HepG2 (cell line): Measurements from ENCODE around the gene SCAF4. TPM values are rescaled to one million over a fixed set of nuclear protein-coding genes. Genes with fewer than 3 reads are reported as not detected.

Experiments used
- ATAC-seq: fragments of 200-7000 bp; cut with Tn5 transposase; 3 replicates; pipeline ENCODE4 v1.9.1; 2020; ENCODE audit warnings: mild to moderate bottlenecking, moderate library complexity
- BruUV-seq: library from RNA; stranded (reverse); fragments of 400-500 nt; replicated peaks from 2 replicates; lab custom pipeline; 2021; lab: Mats Ljungman, UMichigan
- CTCF ChIA-PET: fragments of 300-600 bp; formaldehyde crosslinking; extraction: SDS; loops from one replicate; lab custom pipeline; 2021; ENCODE audit warnings: low total read pairs, inconsistent platforms, low intra/inter-chr PET ratio; lab: Yijun Ruan, JAX
- POLR2A ChIA-PET: fragments of 350-600 bp; sonication (Branson Sonifier 250); formaldehyde crosslinking; loops from one replicate; lab custom pipeline; 2020; ENCODE audit warnings: antibody characterized with exemption, inconsistent platforms; lab: Yijun Ruan, JAX
- DNase-seq: peaks from one replicate; pipeline ENCODE4 v3.0.0-alpha.2; 2015; ENCODE audit warnings: low spot score
- FAIRE-seq: peaks from 3 replicates; lab custom pipeline; 2011; peaks lifted over from hg19 to GRCh38; lab: Jason Lieb, UNC
- H2AFZ ChIP-seq: one replicate; pipeline ENCODE4 v1.6.1; 2011; ENCODE audit warnings: low read length, inconsistent platforms
- H3K27ac ChIP-seq: fragments of 300-600 bp; 3 replicates; pipeline ENCODE4 v1.8.0; 2011; ENCODE audit warnings: mixed run types, mild to moderate bottlenecking, mixed read lengths, low read length, inconsistent platforms; ENCODE audit not compliant: insufficient read depth; ENCODE audit errors: extremely low read length
- H3K27me3 ChIP-seq, 2 experiments: fragments of 200-600 bp in 1 of 2; 2 replicates in 1 of 2; 3 replicates in 1 of 2; pipeline versions ENCODE4 v1.6.0 to v1.8.0; 2011; ENCODE audit warnings: low read length in 2 of 2, mild to moderate bottlenecking in 2 of 2, moderate library complexity in 2 of 2, inconsistent platforms in 1 of 2; ENCODE audit not compliant: insufficient read depth in 2 of 2, control insufficient read depth in 1 of 2
- H3K36me3 ChIP-seq, 2 experiments: fragments of 200-600 bp in 1 of 2; replicated peaks in 1 of 2; 2 replicates in 1 of 2; 3 replicates in 1 of 2; pipeline versions ENCODE4 v1.5.1 to v1.8.0; 2011; ENCODE audit warnings: low read length in 2 of 2, inconsistent platforms in 1 of 2; ENCODE audit not compliant: insufficient read depth in 2 of 2, control insufficient read depth in 1 of 2
- H3K4me1 ChIP-seq: 2 replicates; pipeline ENCODE4 v1.5.1; 2012; ENCODE audit warnings: low read length, inconsistent platforms; ENCODE audit not compliant: insufficient read depth
- H3K4me2 ChIP-seq: 2 replicates; pipeline ENCODE4 v1.6.0; 2011; ENCODE audit warnings: low read depth, low read length, inconsistent platforms
- H3K4me3 ChIP-seq, 3 experiments: fragments of 200-600 bp in 1 of 3; sonication (generic), shearing (Covaris generic) in 1 of 3; replicated peaks in 1 of 3; 2 replicates each; pipeline ENCODE4 v1.5.1; 2011 to 2016; ENCODE audit warnings: low read length in 3 of 3, inconsistent platforms in 2 of 3, low read depth in 2 of 3, mild to moderate bottlenecking in 2 of 3, control low read depth in 1 of 3, mixed read lengths in 1 of 3; ENCODE audit not compliant: insufficient read depth in 1 of 3
- H3K79me2 ChIP-seq: one replicate; pipeline ENCODE4 v1.6.1; 2011; ENCODE audit warnings: low read length, inconsistent platforms; ENCODE audit not compliant: insufficient read depth
- H3K9ac ChIP-seq: 2 replicates; pipeline ENCODE4 v1.6.0; 2011; ENCODE audit warnings: mild to moderate bottlenecking, low read depth, low read length, inconsistent platforms; ENCODE audit not compliant: insufficient read depth
- H3K9me3 ChIP-seq: 2 replicates; pipeline ENCODE4 v1.5.1; 2012; ENCODE audit warnings: mild to moderate bottlenecking, low read length
- H4K20me1 ChIP-seq: 2 replicates; pipeline ENCODE4 v1.6.0; 2011; ENCODE audit warnings: inconsistent platforms, mild to moderate bottlenecking, low read length, moderate library complexity; ENCODE audit not compliant: insufficient read depth
- KLF13 ChIP-seq: sonication (generic); formaldehyde crosslinking; IDR thresholded peaks from 2 replicates; pipeline ENCODE4 v1.4.0; 2020; ENCODE audit warnings: mild to moderate bottlenecking, missing genetic modification reagents
- MTF2 ChIP-seq: sonication (generic); formaldehyde crosslinking; IDR thresholded peaks from 2 replicates; pipeline ENCODE4 v1.5.0; 2020; ENCODE audit warnings: missing genetic modification reagents, borderline replicate concordance
- PRDM4 ChIP-seq: sonication (generic); formaldehyde crosslinking; IDR thresholded peaks from 2 replicates; pipeline ENCODE4 v1.9.0; 2021; ENCODE audit warnings: missing genetic modification reagents, borderline replicate concordance
- SRSF1 ChIP-seq: fragments of 200-400 bp; formaldehyde crosslinking; optimal IDR thresholded peaks from 2 replicates; pipeline ENCODE3; 2017; ENCODE audit warnings: mild to moderate bottlenecking, low read depth, low read length, moderate library complexity
- TOPORS ChIP-seq: sonication (generic); formaldehyde crosslinking; IDR thresholded peaks from 2 replicates; pipeline ENCODE4 v1.8.0; 2023; ENCODE audit warnings: mild to moderate bottlenecking, missing genetic modification reagents
- ZNF317 ChIP-seq: sonication (generic); formaldehyde crosslinking; IDR thresholded peaks from 2 replicates; pipeline ENCODE4 v1.5.0; 2020; ENCODE audit warnings: mild to moderate bottlenecking, missing genetic modification reagents
- ZNF468 ChIP-seq: sonication (generic); formaldehyde crosslinking; IDR thresholded peaks from 2 replicates; pipeline ENCODE4 v1.8.0; 2022; ENCODE audit warnings: mild to moderate bottlenecking, moderate library complexity, missing genetic modification reagents
- ZNF772 ChIP-seq: sonication (generic); formaldehyde crosslinking; IDR thresholded peaks from 2 replicates; pipeline ENCODE4 v1.5.0; 2020; ENCODE audit warnings: mild to moderate bottlenecking, missing genetic modification reagents
- WGBS: methylation state at CpG from one replicate; pipeline ENCODE4 v1.1.6; 2017; ENCODE audit warnings: low lambda C conversion rate; 5-methylcytosine and 5-hydroxymethylcytosine counted together
- in situ Hi-C: cut with HindIII; loops from 2 replicates; pipeline ENCODE4 v1.10.0; 2017; ENCODE audit warnings: low pct_unique_long_range_greater_than_20kb; ENCODE audit not compliant: extremely low pct_ligation_motif_present
- intact Hi-C: fragments of 100-400 bp; cut with micrococcal nuclease; formaldehyde crosslinking; loops from one replicate; pipeline ENCODE4 v1.10.0; 2022; ENCODE audit not compliant: unreplicated experiment
- polyA plus RNA-seq, 8 experiments: library from polyadenylated mRNA; depleted of rRNA in 3 of 8; stranded (reverse) in 7 of 8; unstranded in 1 of 8; fragments of >200 nt; fragmentation: Illumina TruSeq in 4 of 8; extraction: Trizol in 4 of 8; gene quantifications; 2 replicates each; pipeline versions ENCODE4 v1.2.1 to v1.2.3, GENCODE V29; 2011 to 2016; ENCODE audit warnings: low read depth in 4 of 8, missing spikeins in 1 of 8, mixed read lengths in 1 of 8; ENCODE audit not compliant: insufficient read depth in 1 of 8
- total RNA-seq, 5 experiments: library from RNA; depleted of rRNA; stranded (reverse); fragments of >200 nt; fragmentation: Illumina TruSeq; extraction: Trizol; gene quantifications; 2 replicates each; pipeline ENCODE4 v1.2.3, GENCODE V29; 2016; ENCODE audit warnings: low read depth in 1 of 5

SCAF4 gene
- total and polyA plus RNA-seq, 2 of the 13 experiments (the other 11 are each of a cell fraction or from before 2014, with no cell fraction given): 9.1 to 11.5 TPM

GRCh38 chr21:31654340-31654739 lies 77.6 kb downstream of the SCAF4 start:
- H3K79me2 ChIP-seq: no peaks in the 10 kb centered on the region
- no peak overlapping the region for H3K9ac ChIP-seq
- no peaks in the 10 kb centered on the region for H3K27me3 ChIP-seq
- no peak for TF ChIP-seq MTF2 (CRISPR knock-in tag)
- no peak for TF ChIP-seq ZNF468 (CRISPR knock-in tag)
- TF ChIP-seq ZNF772: no peak
- no peak for TF ChIP-seq KLF13 (CRISPR knock-in tag)
- no peak for TF ChIP-seq TOPORS (CRISPR knock-in tag)
- no peak for TF ChIP-seq ZNF317 (CRISPR knock-in tag)
- no peak for TF ChIP-seq SRSF1
- TF ChIP-seq PRDM4: no peak
- H4K20me1 ChIP-seq: no peaks in the 10 kb centered on the region
- intact Hi-C loops (no loop called here), in situ Hi-C loops (no loop called here)
- CTCF ChIA-PET: no interaction called here
- no peak overlapping the region for H3K4me2 ChIP-seq
- DNase-seq: no peak
- H3K9me3 ChIP-seq: no peaks in the 10 kb centered on the region
- peaks cover 32% of the 10 kb centered on the region for H3K4me1 ChIP-seq
- no peak overlapping the region for H3K4me3 ChIP-seq
- WGBS: no CpG with 5 or more reads among the region's 20 CpGs
- H3K27ac ChIP-seq: no peak overlapping the region
- no peaks in the 10 kb centered on the region for H3K36me3 ChIP-seq
- POLR2A ChIA-PET: no interaction called here
- no peak for FAIRE-seq
- no peak overlapping the region for H2AFZ ChIP-seq
- no TSS peak for BruUV-seq
- no peak for ATAC-seq
